GM18861 (cell line): ENCODE data around the gene VEZT.
"Not testable (repeated sequence)": the region's sequence is repeated elsewhere in the genome, so short reads cannot be mapped to it uniquely, and the experiment has no call there.

Source experiments
- ATAC-seq: cut with Tn5 transposase; IDR thresholded peaks from one replicate; pipeline ENCODE4 v1.9.1; 2021; ENCODE audit not compliant: unreplicated experiment

VEZT gene

GRCh38 chr12:95314756-95315155, 97.1 kb downstream of the VEZT start:
- ATAC-seq = not testable (repeated sequence)

GRCh38 chr12:95316798-95317197, 99.2 kb downstream of the VEZT start:
- ATAC-seq = no peak

- ATAC-seq = no peak
These were observed 100.5 kb downstream of the VEZT start for GRCh38 chr12:95318071-95318545.

- no peak for ATAC-seq
These were observed 102.2 kb downstream of the VEZT start for GRCh38 chr12:95319694-95320331.

- ATAC-seq = no peak
These were observed 104.1 kb downstream of the VEZT start for GRCh38 chr12:95321516-95322246.

- no peak for ATAC-seq
These were observed 104.7 kb downstream of the VEZT start for GRCh38 chr12:95322326-95322725.

GRCh38 chr12:95323212-95323611, 105.6 kb downstream of the VEZT start:
- ATAC-seq = no peak

- not testable (repeated sequence) for ATAC-seq
These were observed 106.6 kb downstream of the VEZT start for GRCh38 chr12:95324246-95324645.

GRCh38 chr12:95325501-95325900, 107.9 kb downstream of the VEZT start:
- ATAC-seq = no peak

GRCh38 chr12:95326445-95326844, 108.8 kb downstream of the VEZT start:
- no peak for ATAC-seq

- no peak for ATAC-seq
These were observed 109.2 kb downstream of the VEZT start for GRCh38 chr12:95326855-95327254.

GRCh38 chr12:95328708-95329107, 111.1 kb downstream of the VEZT start:
- no peak for ATAC-seq

- no peak for ATAC-seq
These were observed 118.3 kb downstream of the VEZT start for GRCh38 chr12:95335948-95336347.

GRCh38 chr12:95336387-95337067, 118.9 kb downstream of the VEZT start:
- ATAC-seq = no peak

- ATAC-seq = no peak
These were observed 119.5 kb downstream of the VEZT start for GRCh38 chr12:95337146-95337545.

GRCh38 chr12:95339086-95339788, 121.6 kb downstream of the VEZT start:
- ATAC-seq = no peak

- no peak for ATAC-seq
These were observed 124.4 kb downstream of the VEZT start for GRCh38 chr12:95342008-95342407.

- ATAC-seq = no peak
These were observed 126.0 kb downstream of the VEZT start for GRCh38 chr12:95343461-95344230.

GRCh38 chr12:95349291-95349690, 131.7 kb downstream of the VEZT start:
- ATAC-seq = no peak

GRCh38 chr12:95351748-95352147, 134.1 kb downstream of the VEZT start:
- ATAC-seq = no peak
